ENCODE results near the gene ARHGAP22. TPM values are rescaled to one million over a fixed set of nuclear protein-coding genes. Genes with fewer than 3 reads are reported as not detected.

The ARHGAP22 gene
- polyA plus RNA-seq, 1 experiment: 7.2 TPM

- DNase-seq (ENCODE audit: low read depth): no peak
- Histone ChIP-seq H3K4me3 (ENCODE audit: low read depth, low read length) (no peak overlapping the region), H3K27me3 (ENCODE audit: control insufficient read depth, insufficient read depth, low read length) (no peaks in the 10 kb centered on the region), H3K36me3 (ENCODE audit: control insufficient read depth, insufficient read depth, low read length) (no peaks in the 10 kb centered on the region)
- CTCF ChIA-PET: interaction anchor here (0.8 kb wide), 1 partner anchor 11 kb away, joined by 3 read pairs; no protein-coding TSS in a partner anchor
- no peak for TF ChIP-seq CTCF (IDR thresholded peaks at IDR 0.05; ENCODE audit: insufficient read depth, low read depth, low read length)
- POLR2A ChIA-PET: no interaction called here
These were observed 75.5 kb downstream of the ARHGAP22 start for GRCh38 chr10:48529331-48529730.

- Histone ChIP-seq H3K4me3 (ENCODE audit: low read depth, low read length) (no peak overlapping the region), H3K27me3 (ENCODE audit: control insufficient read depth, insufficient read depth, low read length) (no peaks in the 10 kb centered on the region), H3K36me3 (ENCODE audit: control insufficient read depth, insufficient read depth, low read length) (no peaks in the 10 kb centered on the region)
- ChIA-PET POLR2A (no interaction called here), CTCF (interaction anchor here (0.8 to 8.5 kb wide), 4 partner anchors 10 to 129 kb away, joined by 3 to 87 read pairs (median 3); no protein-coding TSS in a partner anchor)
- DNase-seq (ENCODE audit: low read depth): no peak
- no peak for TF ChIP-seq CTCF (IDR thresholded peaks at IDR 0.05; ENCODE audit: insufficient read depth, low read depth, low read length)
These were observed 77.1 kb downstream of the ARHGAP22 start for GRCh38 chr10:48527756-48528155.

- no peak for TF ChIP-seq CTCF (IDR thresholded peaks at IDR 0.05; ENCODE audit: insufficient read depth, low read depth, low read length)
- no peaks in the 10 kb centered on the region for H3K36me3 ChIP-seq (ENCODE audit: control insufficient read depth, insufficient read depth, low read length)
- POLR2A ChIA-PET: no interaction called here
- CTCF ChIA-PET: interaction anchor here (3.0 to 8.5 kb wide), 2 partner anchors 130 to 163 kb away, joined by 15 to 87 read pairs; no protein-coding TSS in a partner anchor
- H3K4me3 ChIP-seq (ENCODE audit: low read depth, low read length): peak overlapping the region; percentile 9; the same call in 1 of the 2 replicates
- no peak for DNase-seq (ENCODE audit: low read depth)
- H3K27me3 ChIP-seq (ENCODE audit: control insufficient read depth, insufficient read depth, low read length): no peaks in the 10 kb centered on the region
These were observed 77.9 kb downstream of the ARHGAP22 start for GRCh38 chr10:48526846-48527505.

- ChIA-PET POLR2A (no interaction called here), CTCF (interaction anchor here (0.8 to 8.5 kb wide), 3 partner anchors 12 to 163 kb away, joined by 4 to 87 read pairs (median 15); no protein-coding TSS in a partner anchor)
- no peaks in the 10 kb centered on the region for H3K27me3 ChIP-seq (ENCODE audit: control insufficient read depth, insufficient read depth, low read length)
- no peak for TF ChIP-seq CTCF (IDR thresholded peaks at IDR 0.05; ENCODE audit: insufficient read depth, low read depth, low read length)
- H3K4me3 ChIP-seq (ENCODE audit: low read depth, low read length): peak overlapping the region; percentile 9
- no peaks in the 10 kb centered on the region for H3K36me3 ChIP-seq (ENCODE audit: control insufficient read depth, insufficient read depth, low read length)
- DNase-seq (ENCODE audit: low read depth): peak; percentile 89
These were observed 78.7 kb downstream of the ARHGAP22 start for GRCh38 chr10:48526011-48526821.

- POLR2A ChIA-PET: no interaction called here
- no peak for TF ChIP-seq CTCF (IDR thresholded peaks at IDR 0.05; ENCODE audit: insufficient read depth, low read depth, low read length)
- Histone ChIP-seq H3K27me3 (ENCODE audit: control insufficient read depth, insufficient read depth, low read length) (no peaks in the 10 kb centered on the region), H3K4me3 (ENCODE audit: low read depth, low read length) (no peak overlapping the region), H3K36me3 (ENCODE audit: control insufficient read depth, insufficient read depth, low read length) (no peaks in the 10 kb centered on the region)
- CTCF ChIA-PET: interaction anchor here (0.7 to 8.5 kb wide), 22 partner anchors 9 to 171 kb away, joined by 3 to 87 read pairs (median 3); no protein-coding TSS in a partner anchor
- no peak for DNase-seq (ENCODE audit: low read depth)
These were observed 79.8 kb downstream of the ARHGAP22 start for GRCh38 chr10:48525113-48525512.

Data from BJ (cell line).